CD4-positive, alpha-beta T cell treated with Interleukin-17A for 1 hour (primary cell): ENCODE results near the gene RAPGEF1.

Experiments
- DNase-seq: peaks from one replicate; pipeline ENCODE4 v3.0.0-alpha.2; 2020

The RAPGEF1 gene

DNA sequence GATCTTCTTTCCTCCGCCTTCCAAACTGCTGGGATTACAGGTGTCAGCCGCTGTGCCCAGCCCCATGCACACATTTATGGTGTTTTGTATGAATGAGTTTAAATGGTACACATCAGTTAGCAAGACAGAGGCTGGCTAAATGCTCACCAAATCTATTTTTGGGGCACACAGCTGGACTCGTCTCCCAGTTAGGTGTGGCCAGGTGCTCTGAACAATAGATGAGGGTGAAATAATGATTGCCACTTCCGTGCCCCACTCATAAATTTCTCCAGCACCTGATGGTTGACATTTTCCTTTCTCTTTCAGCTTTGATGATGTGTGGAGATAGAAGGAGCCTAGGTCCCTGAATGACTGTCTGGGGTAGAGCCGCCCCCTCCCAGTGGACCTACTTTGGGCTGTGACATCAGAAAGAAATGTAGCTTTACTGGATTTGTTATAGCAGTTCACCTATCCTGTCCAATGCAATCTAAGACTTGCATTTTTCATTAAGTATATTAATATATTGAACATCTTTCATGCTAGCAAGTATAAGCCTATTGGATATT lies 8.6 kb upstream of the RAPGEF1 start:
- DNase-seq, result no peak

GRCh38 chr9:131747352-131747751 lies 7.5 kb upstream of the RAPGEF1 start:
- peak; percentile 68 for DNase-seq

GRCh38 chr9:131745610-131746009 lies 5.7 kb upstream of the RAPGEF1 start:
- DNase-seq, result no peak

GRCh38 chr9:131744720-131745201 lies 4.9 kb upstream of the RAPGEF1 start:
- no peak for DNase-seq

DNA sequence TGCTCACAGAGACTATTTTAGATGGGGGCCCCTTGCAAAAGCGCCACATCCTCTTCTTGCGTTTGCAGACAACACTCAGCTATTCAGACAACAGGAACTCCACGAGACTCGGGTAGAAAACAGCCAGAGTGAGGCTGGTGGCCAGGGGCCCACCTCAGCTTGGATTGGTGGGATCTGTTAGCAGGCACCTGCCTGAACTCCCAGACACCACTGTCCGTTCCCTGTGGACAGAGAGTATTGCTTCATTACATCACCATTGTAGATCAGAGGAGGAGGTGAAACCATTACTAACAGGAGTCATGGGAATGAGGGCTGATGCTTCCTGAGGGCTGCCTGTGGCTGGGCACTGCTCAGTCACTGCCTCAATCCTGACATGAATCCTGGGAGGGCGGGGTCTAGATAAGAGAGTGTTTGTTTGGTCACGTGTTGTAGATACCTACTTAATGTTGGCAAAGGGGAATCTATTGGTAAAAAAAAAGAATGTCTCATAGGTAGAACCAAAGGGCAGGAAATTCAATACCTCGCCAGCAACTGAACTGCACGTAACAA lies 4.4 kb upstream of the RAPGEF1 start:
- no peak for DNase-seq

DNA sequence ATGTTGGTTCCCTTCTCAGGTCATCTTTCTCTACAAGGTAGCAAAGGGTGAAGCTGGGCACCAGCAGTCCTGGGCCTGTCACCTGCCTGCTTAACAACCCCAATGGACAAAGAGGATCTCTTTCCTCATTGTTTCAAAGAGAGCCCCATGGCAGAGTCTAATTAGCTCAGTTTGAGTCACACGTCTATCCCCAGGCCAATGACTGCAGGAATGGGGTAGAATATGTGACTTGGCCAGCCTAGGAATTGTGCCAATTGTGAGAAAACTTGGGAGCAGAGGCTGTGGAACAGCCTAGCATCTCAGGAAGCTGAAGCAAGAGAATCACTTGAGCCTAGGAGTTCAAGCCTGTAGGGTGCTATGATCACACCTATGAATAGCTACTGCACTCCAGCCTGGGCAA lies 3.6 kb upstream of the RAPGEF1 start:
- DNase-seq, result no peak

DNA sequence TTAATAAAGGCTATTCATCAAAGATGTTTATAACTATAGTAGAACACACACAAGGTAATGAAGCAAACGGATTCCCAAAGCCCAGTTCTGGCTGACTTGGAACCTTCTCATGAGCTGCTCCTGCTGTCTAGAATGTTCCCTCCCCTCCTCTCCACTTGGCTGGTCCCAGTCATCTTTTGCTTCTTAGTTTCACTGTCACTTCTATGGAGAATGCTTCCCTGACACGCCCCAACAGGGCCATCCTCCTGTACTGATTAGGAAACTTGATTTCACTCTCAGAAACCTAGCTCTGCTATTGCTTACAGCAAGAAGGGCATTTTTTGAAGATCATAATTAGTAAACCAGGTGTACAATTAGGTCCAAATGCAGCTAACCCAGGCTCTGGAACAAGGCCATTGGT lies 3.2 kb upstream of the RAPGEF1 start:
- no peak for DNase-seq

DNA sequence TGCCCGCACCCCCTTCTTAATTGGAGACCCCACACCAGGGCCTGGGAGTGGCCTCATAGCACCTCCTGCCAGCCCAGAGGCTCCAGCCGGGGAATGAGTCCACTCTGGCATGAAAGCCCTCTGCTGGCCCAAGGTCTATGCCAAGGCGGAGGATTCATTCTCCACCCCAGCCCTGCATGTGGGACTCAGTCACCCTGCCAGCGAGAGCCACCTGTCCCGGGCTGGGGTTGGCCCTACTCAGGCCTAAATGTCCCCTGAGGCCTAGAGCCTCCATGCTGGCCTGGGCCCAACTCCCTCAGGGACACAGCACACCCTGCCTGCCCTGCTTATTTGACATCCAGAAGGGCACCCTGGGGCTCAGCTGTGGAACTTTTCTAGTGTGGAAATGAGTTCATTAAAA lies 1.0 kb upstream of the RAPGEF1 start:
- no peak for DNase-seq

GRCh38 chr9:131739133-131739958 lies 530 bp downstream of the RAPGEF1 start:
- peak; percentile 49 for DNase-seq

GRCh38 chr9:131738293-131739132 lies 1.4 kb downstream of the RAPGEF1 start:
- DNase-seq, result no peak

DNA sequence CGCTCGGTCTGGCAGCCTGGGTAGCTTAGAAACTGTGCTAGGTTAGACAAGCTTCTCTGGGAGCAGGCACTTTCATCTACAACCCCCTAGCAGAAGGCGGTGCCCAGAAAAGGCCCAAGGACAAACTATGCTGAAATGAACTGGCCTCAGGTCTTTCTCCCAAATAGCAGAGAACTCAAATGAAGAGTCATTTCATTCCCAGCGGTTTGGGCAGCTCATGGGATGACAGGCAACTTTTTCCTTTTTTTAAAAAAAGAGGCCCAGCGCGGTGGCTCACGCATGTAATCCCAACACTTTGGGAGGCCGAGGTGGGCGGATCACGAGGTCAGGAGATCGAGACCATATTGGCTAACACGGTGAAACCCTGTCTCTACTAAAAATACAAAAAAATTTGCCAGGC lies 2.5 kb downstream of the RAPGEF1 start:
- DNase-seq, result no peak

GRCh38 chr9:131736431-131736830 lies 3.4 kb downstream of the RAPGEF1 start:
- DNase-seq, result no peak

DNA sequence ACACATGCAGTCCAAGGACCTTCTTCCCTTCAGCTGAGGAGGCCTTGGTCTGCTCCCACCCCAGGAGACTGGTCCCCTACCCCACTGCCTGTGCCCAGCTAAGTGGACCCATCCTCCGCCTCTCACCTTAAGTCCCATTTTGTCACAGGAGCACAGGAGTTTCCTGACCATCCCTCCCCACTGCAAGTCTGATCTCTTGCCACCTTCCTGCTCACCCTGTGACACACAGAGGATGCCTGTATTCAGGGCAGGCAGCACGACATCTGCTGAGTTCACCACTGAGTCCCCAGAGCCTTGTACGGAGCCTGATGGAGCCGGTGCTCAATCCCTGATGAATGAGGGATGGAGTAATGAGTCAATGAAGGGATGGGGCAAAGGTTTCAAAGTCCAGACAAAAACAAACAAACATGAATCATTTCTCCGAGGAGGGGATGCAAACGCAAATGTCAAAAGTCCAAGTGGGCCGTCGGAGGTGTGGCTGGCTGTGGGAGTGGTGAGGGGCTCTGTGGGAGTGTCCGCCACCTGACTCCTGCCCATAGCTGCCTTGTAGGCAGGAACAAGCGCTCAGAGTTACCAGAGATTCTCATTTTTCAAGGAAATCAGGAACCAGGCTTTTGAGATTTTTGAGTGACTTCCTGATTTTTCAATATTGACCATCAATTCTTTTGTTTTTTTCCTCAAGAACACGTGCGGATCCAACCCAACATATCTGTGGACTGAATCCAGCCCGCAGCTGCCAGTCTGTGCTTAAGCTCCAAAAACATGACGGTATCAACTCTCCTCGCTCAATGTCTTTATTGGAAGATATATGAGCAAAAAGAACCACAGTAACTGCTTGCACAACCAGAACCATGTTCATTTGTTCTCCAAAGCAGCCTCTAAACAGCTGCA lies 4.4 kb downstream of the RAPGEF1 start:
- no peak for DNase-seq

- DNase-seq, result no peak
These were observed 5.1 kb downstream of the RAPGEF1 start for GRCh38 chr9:131734781-131735180.

DNA sequence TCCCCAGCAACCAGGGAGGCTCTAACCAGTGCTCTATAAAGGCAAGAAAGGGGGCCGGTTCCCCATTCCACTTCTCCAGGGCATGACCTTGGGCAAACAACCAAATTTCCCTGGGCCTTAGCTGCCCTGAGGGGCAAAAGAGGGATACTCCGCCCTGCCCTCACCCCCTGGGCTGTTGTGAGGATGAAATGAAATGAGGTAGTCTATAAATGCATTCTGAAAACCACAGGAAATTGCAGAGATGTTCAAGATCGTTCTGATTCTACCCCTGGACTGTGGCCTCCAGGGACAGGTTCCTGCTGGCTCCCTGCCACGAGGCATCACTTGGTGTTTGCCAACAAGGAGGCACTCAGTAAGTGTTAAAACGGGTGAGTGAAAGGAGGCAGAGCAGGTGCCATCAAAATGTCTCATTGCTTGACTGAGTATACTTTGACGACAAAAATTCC lies 5.7 kb downstream of the RAPGEF1 start:
- peak; percentile 80 for DNase-seq

DNA sequence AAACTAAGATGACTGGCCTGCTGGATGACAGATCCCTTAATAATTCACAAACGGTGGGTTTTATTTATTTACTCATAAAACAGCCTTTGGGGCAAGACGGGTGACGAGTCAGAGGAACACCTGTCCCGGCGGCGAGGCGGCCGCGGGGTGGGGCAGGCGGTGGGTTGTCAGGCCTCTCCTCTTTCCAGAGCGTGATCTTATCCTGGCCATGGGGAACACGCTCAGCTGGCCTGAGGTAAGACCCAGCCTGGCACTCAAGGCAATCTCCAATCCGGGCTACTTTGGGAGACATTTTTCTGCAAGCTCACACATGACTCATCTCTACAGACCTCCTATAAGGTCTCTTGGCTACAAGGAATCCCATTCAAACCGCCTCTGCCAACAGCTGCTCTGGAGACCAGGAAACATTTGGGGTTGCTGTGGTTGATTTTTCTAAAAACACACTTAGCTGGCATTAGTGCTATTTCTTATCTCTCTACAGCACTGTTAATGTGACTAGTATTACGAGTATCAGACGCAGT lies 6.3 kb downstream of the RAPGEF1 start:
- DNase-seq, result peak; percentile 69

GRCh38 chr9:131732636-131733289 lies 7.1 kb downstream of the RAPGEF1 start:
- DNase-seq, result peak; percentile 79

GRCh38 chr9:131732061-131732526 lies 7.8 kb downstream of the RAPGEF1 start:
- no peak for DNase-seq

GRCh38 chr9:131731644-131732043 lies 8.2 kb downstream of the RAPGEF1 start:
- DNase-seq, result peak; percentile 70

DNA sequence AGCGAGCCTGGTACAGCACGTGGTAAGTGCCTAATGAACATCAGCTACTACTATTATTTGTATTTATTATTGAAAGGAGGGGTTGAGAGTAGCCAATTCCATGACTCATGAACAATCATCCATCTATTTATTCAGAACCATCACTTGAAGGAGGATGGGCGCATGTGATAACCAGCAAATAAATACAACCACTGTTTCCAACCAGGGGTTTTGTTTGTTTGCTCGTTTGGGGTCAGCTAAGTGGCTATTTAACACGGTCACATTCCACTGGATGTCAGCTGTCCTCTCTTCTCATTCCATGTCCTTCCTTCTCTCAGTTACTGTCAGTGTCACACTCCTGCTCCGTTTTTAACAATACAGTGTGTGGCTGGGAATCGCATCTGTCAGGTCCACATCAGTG lies 8.6 kb downstream of the RAPGEF1 start:
- no peak for DNase-seq

GRCh38 chr9:131728961-131729360 lies 10.9 kb downstream of the RAPGEF1 start:
- DNase-seq, result no peak
